GM12873 (cell line): ENCODE data around the gene NPAS3.

Experiments
- TF ChIP-seq, protein P1 (sequence below): IDR thresholded peaks from 2 replicates; pipeline ENCODE4 v1.5.1; 2012; ENCODE audit warnings: low read depth, mild to moderate bottlenecking, moderate library complexity, low read length, control low read depth; ENCODE audit not compliant: insufficient read depth; ENCODE audit errors: missing control alignments

NPAS3 gene

DNA sequence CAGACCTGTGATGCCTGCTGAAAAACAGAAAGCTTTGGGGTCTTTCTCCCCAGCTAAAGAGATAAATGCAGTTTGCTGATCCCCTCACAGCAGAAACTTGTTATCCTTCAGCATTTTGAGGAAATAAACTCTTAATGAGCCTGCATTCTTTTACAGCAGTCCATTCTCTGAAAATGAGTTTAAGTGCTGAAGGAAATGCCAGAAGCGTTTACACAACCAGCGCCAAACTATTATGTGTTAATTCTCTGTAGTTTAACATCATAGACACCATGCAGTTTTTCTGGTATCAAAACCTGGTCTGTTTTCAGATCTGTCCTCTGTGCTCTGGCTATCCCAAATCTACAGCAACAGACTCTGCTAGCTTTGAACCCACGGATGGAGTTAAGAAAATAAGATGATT, 291.3 kb downstream of the NPAS3 start:
- TF ChIP-seq, protein P1, sequence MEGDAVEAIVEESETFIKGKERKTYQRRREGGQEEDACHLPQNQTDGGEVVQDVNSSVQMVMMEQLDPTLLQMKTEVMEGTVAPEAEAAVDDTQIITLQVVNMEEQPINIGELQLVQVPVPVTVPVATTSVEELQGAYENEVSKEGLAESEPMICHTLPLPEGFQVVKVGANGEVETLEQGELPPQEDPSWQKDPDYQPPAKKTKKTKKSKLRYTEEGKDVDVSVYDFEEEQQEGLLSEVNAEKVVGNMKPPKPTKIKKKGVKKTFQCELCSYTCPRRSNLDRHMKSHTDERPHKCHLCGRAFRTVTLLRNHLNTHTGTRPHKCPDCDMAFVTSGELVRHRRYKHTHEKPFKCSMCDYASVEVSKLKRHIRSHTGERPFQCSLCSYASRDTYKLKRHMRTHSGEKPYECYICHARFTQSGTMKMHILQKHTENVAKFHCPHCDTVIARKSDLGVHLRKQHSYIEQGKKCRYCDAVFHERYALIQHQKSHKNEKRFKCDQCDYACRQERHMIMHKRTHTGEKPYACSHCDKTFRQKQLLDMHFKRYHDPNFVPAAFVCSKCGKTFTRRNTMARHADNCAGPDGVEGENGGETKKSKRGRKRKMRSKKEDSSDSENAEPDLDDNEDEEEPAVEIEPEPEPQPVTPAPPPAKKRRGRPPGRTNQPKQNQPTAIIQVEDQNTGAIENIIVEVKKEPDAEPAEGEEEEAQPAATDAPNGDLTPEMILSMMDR: no peak

DNA sequence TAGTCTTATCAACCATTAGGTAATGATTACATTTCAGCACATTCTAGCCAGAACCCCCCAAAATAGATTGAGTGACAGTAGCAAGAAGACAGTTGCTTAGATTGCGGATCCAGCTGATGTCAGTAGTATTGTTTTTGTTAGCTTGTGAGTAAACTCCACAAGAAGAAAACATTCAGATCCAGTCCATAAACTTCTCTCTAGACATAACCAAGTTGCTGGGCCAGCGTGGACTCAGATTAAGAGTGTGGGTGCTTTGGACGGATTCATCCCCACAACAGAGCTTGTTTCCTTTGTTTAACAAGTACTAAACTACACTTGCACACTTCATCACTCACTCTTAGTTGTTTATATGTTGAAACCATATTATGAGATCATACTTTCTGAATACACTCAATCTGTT, 293.4 kb downstream of the NPAS3 start:
- TF ChIP-seq, protein P1: no peak

DNA sequence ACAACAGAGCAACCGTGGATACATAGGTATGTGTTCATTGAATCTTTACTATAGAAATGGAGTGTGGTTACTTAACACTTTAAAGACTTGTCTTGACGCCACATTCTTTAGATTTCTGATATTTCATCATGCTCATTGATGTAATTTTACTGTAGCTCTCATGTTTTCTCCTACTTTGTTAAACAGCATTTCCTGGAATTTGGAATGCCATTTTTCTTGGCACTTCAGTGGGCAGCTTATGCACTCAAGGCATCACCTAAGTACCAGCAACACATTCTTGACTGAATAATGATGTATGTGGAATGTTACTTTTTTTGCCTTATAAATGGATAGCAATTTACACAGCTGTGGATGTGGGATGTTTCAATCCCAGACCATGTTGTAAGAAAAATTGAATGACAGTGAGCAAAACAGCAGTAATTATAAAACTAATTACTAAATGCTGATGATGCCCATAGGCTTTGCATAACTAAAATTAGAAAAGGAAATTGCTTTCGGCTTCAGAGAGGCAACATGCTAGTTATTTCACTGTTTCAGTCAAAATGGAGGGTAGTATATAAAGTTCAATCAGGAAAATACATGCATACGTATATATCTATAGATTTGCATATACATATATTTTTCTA, 298.5 kb downstream of the NPAS3 start:
- TF ChIP-seq, protein P1: no peak

DNA sequence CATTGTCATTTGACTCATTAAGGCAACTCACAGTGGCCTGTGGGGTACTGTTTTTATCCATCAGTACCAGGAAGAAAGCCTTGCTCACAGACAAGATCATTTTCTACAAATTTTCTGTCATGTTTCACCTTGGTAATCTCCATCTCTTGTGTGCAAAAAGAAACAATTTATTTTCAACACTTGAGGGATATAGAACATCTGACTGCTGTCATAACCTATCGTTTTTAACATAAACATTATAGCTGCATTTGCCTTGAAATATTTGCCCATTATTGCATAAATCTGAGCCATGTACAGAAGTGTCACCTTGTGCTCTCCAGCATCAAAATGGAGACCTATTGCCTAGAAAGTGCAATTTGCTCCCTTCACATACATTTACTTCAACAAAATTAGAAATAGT, 300.8 kb downstream of the NPAS3 start:
- TF ChIP-seq, protein P1: no peak

DNA sequence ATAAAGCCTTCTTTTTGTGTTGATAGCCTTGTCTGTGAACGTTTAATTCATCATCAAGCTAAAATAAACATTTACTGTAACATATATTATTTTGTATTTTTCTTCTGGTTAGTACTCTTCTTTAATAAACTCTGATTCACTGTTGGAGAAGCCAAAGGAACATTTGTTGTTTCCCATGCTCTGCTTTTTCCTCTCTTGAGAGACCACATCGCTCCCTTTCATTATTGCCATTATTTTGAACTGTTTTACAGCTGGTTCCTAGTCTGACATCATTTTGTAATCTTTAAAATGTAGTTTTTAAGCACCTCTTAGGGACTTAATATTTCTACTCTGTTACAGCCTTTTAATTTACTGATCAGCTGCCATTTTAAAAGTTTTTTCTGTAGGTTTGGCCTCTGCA, 301.8 kb downstream of the NPAS3 start:
- TF ChIP-seq, protein P1: no peak

DNA sequence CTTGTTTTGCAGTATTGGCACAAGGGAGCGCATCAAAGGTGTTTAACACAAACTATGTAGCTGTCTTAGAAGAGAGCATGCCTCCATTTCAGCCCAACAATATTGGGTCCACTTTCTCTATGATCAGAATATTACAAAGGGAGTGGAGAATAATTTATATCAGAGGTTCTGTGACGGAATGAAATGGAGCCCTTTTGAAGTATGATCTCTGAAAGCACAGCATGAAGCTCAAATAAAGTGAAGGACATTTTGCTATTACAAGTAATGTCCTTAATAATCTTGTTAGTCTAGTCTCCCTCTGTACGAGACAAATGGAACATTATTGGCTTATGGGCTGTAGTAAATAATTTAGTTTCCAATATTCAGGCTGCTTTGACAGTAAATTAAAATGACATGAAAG, 302.7 kb downstream of the NPAS3 start:
- TF ChIP-seq, protein P1: no peak

DNA sequence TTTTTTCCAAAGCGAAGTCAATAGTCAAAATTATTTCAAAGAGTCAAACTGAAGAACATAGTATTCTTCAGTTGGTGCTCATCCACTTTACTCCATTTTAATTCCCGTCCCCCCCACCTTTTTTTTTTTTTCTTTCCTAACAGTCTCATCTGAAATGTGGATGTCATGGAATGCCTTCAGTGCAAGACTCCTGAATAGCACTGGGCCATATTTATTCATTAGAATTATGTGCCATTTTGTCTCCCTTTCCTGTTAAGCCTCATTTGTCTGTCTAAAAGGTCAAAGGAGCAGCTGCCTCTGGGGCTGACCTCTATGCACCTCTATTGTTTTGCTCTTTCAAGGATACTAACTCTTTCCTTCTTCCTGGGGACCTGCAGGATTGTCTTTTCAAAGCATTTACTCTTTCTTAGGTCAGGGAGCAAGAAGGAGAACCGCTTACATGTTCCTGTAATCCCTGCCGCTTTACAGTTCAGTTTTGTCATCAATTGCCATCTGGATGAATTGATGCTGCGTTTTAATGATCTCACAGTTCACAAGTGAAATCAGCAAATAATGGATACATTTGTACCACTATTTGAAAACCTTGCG, 310.6 kb downstream of the NPAS3 start:
- TF ChIP-seq, protein P1: no peak

DNA sequence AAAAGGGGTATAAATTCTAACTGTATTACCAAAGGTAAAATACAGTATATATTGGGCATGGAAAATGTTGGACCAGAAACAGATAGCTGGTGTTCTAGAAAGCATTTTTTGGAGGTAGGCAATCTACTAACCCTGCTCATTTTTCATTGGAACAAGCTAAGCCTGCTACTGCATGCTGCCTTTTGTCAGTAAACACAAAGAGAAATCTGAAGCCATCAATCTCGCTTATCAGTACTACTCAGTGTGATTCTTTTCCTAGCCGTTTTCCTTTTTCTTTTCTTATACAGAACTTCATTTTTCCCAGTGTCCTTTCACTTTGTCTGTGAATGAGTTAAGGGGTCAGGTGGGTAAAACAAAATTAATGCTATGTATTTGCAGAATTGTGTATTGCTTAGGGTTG, 312.3 kb downstream of the NPAS3 start:
- TF ChIP-seq, protein P1: no peak
